HG02943 (cell line): ENCODE data around the gene SCAF1.

Experiments
- ATAC-seq: cut with Tn5 transposase; IDR thresholded peaks from one replicate; pipeline ENCODE4 v1.9.1; 2021; ENCODE audit warnings: mild to moderate bottlenecking, low read depth, moderate library complexity; ENCODE audit not compliant: unreplicated experiment

SCAF1 gene

DNA sequence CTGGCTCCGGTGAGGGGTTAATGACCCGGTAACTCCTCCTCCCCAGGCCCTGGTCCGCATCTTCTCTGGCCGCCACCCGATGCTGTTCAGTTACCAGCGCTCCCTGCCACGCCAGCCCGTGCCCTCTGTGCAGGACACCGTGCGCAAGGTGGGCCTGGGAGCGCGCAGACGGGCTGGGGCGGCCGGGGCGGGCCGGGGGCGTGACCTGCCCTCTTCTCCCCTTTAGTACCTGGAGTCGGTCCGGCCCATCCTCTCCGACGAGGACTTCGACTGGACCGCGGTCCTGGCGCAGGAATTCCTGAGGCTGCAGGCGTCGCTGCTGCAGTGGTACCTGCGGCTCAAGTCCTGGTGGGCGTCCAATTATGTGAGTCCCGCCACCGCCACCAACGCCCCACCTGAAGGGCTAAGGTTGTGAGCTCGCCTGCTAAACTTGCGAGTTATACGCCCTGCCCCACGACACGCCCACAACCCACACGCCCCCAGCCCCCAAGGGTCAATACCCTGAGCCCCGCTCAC, 59.3 kb downstream of the SCAF1 start:
- ATAC-seq = no peak

DNA sequence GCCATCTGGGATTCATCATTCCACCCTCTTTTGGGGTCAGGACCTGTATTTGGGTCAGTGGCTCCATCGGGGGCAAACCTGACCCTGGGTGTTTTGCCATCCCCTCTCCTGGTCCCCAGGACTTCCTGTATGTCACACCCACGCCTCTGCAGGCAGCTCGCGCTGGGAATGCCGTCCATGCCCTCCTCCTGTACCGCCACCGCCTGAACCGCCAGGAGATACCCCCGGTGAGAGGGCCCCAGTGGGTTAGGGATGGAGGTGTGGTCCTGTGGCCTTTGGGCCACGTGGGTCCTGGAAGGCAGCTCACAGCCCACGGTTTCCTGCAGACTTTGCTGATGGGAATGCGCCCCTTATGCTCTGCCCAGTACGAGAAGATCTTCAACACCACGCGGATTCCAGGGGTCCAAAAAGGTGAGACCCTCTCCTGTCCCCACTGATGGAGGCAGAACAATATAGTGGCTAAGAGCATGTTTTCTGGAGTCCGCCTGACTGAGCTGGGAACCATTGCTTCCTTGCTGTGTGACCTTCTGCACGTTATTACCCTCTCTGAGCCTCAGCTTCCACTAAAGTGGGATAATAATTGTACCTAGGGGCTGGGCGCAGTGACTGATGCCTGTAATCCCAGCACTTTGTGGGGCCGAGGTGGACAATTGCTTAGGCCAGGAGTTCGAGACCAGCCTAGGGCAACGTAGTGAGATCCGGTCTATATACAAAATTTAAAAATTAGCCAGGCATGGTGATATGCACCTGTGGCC, 63.1 kb downstream of the SCAF1 start:
- no peak for ATAC-seq

DNA sequence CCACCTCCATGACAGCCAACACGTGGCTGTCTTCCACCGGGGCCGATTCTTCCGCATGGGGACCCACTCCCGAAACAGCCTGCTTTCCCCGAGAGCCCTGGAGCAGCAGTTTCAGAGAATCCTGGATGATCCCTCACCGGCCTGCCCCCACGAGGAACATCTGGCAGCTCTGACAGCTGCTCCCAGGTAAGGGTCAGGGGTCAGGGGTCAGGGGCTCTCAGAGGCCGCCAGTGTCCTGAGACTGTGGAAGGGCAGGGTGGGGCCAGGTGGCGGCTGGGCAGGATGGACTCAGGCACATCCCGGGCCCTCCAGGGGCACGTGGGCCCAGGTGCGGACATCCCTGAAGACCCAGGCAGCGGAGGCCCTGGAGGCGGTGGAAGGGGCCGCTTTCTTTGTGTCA, 63.9 kb downstream of the SCAF1 start:
- no peak for ATAC-seq
